GM18508 (cell line): ENCODE measurements around the gene CCL13.

Experiments used
- ATAC-seq: cut with Tn5 transposase; IDR thresholded peaks from one replicate; pipeline ENCODE4 v1.9.1; 2021; ENCODE audit warnings: moderate number of reproducible peaks; ENCODE audit not compliant: insufficient read depth, unreplicated experiment

The CCL13 gene

DNA sequence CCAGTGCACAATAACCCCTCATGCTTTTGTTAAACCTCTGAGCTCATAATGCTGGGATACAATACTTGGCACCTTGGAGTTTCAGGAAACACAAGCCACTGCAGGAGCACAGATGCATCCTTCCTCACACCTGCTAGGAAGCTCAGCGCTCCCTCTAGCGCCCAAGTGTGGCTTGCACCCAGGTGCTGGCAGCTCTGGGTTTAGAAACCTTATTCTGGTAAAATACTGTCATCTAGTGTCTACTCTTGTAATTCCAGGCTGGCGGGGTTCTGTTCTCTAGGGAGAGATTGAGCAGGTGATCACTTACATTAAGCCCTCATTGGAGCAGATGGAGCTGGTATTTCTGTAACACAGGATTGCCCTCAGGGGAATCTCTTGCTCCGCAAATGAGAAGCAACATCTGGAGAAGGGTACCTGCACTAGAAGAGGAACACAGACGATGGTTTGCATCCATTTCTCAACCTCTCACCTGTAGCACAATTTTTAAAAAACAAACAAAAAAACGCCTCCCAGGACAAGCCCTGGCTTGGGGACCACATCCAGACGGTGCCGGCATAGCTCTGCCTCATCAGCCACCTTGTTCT, 5.3 kb downstream of the CCL13 start:
- ATAC-seq: no peak

DNA sequence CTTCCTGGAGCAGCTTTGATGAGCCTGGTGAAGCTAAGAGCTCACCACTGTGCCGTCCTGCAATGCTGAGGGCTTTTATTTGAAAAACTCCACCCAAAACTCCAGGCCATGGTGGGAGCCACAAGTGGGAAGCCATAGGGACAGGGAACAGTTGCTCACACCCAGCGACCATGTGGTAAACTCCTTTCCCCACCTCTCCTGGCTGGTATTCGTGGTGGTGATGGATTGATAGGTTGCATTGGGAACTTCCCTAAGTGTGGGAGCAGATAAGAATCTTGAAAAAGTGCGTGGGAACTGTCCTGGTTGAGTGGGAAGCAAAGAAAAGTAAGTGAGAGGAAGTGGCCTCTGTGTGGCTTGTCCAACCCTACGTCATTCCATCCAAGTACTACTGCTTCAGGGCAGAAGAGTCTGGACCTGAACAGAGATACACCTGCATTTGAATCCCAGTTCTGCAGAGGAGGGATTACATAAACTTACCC, 6.9 kb downstream of the CCL13 start, which contains the start of gene CCL1:
Gene CCL1, minus strand, starts transcription at position 51 of the 479 bp plus-strand sequence. CDS start 72 bp downstream, outside the sequence.
- ATAC-seq: no peak

DNA sequence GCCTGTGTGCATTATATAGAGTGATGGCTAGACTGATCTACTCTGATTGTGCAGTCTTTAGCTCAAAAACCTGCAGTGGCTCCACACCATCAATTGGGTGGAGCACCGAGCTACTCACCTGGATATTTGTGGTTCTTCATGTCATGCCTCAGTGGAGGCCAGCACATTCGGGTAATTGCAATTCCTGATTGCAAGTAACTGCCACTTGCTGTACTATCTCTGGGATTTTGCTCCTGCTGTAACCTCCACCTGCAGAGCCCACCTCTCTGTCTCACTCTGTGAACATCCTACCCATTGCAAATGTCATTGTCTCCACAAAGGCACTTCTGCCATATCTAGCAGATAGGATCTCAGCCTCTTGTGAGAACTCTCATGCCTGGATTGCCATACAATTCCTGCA, 8.5 kb downstream of the CCL13 start:
- no peak for ATAC-seq

DNA sequence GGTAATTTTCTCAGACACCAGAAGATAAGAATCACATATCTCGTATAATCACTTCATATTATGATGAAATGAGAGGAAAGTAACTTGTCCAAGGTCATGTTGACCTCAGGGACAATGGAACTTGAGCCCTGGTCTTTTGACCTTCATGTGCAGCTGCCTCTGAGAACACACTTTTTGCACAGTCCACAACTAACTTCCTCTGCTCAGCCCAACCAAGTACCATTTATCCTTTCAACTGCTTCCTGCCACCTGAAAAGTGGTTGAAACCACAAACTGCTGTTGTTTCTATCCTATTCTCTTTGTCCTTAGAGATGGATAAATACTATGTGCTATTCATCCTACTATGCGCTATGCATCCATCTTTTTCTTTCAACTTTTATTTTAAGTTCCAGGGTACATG, 9.1 kb downstream of the CCL13 start:
- no peak for ATAC-seq

DNA sequence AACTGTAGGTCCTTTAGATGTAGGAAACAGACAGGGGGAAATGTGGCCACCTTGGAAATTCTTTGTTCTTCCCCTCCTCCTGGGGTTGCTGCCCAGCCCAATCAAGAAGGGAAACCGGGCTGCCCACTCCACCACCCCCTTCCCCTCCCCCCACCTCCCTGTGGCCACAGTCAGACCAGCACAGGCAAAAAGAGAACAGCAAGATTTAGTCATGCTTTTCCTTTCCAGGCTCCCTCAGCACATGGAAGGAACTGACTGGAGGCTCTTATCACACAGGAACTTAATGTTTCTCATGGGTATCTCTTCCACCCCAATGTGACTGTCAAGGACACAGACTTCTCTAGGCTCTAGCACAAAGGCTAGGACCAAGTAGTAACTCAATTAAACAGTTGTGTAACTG, 9.7 kb downstream of the CCL13 start:
- ATAC-seq: no peak

DNA sequence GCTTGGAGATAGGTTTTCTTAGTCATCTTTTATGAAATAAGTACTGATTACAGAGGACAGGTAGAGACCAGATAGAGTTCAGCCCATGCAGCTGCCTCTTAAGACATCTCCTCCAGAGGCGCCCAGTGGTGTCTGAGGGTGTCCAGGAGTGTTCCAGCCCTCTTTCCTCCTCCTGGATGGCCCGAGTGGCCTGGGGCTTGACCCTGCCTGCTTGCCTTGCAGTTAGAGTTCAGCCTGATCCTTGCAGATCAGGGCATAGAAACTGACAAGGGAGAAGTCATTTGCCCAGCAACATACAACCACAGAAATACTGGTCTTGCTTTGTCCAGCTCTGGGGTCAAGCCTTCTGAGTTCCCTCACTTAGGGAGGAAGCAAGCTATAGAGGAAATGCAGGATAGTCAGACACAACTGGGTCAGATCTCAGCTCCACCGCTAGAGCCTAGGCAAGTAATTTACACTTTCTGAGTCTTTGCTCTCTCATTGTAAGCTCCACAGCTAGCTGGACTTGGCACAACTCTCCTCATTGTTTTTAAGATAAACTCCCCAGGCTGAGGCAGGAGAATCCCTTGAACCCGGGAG, 10.3 kb downstream of the CCL13 start:
- no peak for ATAC-seq

DNA sequence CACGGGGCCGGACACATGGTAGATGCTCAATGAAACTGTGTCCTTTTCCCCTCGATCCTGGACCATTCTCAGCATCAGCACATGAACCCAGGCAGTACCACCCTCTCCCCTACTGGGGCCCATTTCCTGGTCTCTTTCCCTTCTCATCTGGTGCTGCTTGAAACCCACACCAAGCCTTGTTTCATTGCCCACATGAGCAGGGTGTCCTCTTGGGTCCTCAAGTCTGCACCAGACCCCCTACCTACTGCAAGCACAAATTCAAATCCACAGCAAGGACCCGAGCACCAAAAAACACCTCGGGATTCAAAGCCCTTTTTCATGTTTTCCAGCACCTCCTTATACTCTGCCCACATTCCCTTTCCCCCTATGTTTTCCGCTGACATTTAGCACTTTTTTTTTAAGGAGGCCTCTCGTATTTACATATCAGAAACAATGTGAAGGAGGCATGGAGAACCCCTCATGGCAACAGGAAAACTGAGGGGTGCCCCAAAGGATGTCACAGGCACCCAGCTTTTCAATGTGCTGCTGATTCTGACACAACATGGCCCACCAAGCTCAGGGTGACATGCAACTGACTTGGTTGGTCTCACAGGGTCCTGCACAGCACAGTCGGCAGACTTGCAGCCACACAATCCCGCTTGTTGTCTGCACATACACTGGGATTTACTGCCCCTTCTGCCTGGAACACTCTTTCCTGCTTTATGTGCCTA, 11.4 kb downstream of the CCL13 start:
- no peak for ATAC-seq

DNA sequence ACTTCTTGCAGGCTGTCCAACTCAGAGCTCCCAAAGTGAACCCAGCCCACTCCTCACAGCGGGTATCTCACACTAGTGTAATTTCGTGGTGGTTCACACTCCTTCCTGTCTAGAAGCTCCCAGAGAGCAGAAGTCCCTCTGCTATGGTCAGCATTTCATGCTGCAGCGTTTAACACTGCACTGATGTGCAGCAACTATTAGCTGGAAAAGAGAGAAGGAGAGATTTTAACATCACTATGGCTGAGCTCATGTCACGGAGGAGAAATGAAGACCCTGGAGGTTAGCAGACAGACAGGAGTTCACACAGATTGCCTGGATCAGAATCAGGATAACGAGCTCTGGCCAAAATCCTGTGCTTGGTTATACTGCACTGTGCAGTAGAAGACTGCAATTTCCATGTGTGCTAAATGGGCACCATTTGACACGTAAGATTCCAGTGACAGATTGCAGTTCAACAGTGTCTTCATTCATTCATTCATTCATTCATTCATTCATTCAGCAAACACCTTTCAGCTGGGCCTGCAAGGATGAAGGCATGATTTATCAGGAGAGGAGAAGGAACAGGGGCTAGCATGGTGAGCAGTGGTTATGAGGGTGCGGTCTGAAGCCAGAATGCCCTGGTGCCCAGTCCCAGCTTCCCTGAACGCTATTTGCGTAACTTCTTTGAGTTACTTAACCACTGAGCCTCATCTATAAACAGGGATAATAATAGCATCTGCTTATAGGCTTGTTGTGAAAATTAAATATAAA, 12.1 kb downstream of the CCL13 start:
- ATAC-seq: no peak

DNA sequence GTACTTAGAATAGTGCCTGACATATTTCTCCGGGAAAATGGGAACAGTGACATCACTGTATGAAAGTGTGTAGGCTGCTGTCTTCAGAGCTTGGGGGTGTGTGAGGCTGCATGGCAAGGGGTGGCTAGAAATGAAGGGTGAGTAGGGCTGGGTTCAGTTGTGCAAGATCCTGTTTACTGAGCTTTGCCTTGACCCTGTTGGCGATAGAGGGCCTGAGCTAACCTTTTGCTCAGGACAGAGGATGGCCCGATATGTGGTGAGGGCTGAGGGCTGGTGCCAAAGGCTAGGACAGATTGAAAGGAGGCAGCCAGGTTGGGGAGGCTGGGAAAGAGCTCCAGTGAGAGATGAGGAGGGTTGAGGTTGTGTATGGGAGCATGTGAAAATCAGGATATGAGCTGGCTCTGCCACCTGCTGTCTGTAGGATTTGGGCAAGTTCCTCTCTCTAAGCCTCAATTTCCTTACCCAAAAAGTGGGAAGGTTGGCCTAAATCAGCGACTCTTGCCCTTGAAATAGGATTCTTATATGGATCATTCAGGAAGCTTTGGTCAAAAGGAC, 12.7 kb downstream of the CCL13 start:
- ATAC-seq: no peak

DNA sequence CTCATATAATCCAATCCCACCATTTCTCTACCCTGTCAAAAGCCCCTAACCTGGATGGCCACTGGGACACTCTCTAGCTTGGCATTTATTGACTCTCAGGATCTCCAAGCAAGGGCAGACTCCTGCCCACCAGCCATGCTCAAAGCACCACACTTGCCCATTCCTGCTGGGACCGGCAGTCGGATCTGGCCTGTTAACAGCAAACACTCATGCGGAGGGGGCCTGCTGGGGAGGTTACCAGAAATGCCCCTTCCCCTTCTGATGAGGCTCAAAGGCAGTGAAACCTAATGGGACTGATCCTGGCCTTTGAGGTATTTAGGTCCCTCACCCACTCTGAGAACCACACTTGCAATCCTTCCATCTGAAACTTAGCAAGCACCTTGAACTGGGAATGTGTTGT, 13.3 kb downstream of the CCL13 start:
- no peak for ATAC-seq

DNA sequence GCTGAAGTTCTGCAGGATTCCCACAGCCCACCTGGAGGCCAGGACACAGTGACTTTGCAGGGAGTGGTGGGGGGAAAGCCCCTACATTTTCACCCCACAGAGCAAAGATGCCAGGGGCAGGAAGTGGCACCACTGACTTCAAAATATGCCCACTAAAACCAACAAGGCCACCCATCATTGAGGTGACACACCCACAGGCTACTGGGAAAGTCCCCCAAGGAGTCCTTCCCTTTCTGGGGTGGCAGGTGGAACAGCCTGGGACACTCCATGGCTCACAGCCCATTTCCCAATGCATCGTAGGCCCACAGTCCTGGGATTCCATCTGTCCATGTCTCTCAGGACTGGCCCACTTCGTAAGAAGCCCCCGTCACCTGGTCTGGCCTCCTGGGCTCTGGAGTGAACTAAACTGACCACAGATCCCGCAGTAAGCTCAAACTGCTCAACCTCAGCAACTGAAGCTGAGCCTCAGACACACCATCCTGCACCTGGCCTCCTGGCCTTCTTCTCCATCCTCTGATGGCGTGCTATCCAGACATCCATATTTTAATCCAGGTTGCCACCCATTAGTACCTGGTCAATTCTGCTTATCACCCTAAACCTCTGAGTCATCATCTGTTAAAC, 14.2 kb downstream of the CCL13 start:
- no peak for ATAC-seq

DNA sequence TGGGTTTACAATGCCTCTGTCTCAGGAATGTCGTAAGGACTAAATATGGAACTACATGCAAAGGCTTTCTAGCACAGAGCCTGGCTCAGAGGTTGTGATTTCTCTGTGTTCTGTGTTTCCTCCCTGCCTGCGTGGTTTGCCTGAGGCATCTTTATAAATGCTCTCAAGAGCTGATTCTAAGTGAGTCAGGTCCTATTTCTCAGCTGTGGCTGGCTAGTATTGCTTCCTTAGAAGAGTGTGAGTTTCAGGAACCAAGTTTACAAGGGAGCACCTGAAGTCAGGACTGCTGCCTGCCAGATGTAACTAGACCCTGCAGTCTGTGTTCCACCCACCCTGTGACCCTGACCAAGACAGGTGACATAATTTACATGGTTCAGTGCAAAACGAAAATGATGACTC, 14.7 kb downstream of the CCL13 start:
- ATAC-seq: no peak

DNA sequence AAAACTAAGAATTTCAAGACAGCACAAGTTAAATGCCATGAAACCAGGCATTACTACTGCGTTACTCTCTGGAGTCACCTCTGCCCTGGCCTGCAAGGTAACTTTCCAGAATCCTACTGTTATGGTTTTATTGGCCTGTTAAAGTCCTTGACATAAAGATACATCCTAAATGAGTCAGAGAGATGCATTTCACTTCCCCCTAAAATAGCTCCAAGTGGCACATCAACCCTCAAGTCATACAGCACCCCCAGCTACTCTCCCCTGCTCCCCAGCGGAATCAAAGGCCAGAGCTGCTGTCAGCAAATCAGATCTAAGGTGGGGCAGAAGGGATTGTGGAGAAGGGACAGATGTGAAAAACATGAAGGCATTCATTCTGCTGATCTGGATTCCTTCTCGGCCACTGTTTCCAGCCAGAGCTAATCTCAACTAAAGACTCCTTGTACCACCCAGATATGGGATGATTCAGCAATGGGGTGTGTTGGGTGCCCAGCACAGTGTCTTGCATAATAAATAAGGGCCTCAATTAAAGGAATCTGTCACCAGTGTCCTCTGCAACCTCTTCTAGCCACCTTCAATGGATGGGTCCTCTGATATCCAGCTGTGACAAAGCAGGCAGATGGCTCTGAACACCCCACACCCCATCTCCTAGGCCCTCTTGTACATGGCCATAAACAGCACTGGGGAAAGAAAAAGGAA, 15.3 kb downstream of the CCL13 start:
- ATAC-seq: no peak

DNA sequence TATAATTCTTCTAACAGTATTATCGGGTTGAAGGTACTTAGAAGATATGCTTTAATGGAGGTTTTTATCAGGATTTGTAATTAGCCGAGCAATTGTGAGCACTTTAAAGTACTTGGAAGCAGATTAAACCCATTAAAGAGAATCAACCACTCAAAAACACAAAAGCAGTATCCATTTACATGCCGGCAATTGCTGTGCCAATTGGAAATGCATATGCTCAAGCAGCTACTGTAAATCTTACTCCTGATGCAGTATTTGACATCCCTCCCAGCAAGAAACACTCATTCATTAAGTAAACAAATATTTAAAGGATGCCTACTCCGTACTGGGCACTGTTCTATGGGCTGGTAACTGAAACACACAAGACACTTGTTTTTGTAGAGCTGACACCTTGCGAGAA, 18.2 kb downstream of the CCL13 start:
- ATAC-seq: no peak

DNA sequence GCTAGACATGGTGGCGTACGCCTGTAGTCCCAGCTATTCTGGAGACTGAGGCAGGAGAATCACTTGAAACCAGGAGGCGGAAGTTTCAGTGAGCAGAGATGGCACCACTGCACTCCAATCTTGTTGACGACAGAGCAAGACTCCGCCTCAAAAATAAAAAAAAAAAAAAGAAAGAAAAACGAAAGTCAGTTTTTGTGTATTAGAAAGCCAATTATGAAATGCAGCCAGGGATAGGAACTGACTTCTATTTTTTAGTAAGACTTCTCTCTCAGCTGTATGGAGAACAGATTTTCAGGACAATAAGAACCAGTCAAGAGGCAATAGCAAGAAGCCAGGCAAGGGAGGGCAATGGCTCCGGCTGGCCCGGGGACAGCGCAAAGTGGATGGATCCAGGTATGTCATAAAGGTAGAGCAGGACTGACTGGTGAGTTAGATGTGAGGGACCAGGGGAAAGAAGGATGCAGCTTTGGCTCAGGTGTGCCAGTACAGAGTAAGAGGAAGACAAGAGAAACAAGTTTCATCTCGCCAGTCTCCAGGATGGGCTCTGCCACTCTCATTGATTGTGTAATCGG, 19.2 kb downstream of the CCL13 start:
- no peak for ATAC-seq

DNA sequence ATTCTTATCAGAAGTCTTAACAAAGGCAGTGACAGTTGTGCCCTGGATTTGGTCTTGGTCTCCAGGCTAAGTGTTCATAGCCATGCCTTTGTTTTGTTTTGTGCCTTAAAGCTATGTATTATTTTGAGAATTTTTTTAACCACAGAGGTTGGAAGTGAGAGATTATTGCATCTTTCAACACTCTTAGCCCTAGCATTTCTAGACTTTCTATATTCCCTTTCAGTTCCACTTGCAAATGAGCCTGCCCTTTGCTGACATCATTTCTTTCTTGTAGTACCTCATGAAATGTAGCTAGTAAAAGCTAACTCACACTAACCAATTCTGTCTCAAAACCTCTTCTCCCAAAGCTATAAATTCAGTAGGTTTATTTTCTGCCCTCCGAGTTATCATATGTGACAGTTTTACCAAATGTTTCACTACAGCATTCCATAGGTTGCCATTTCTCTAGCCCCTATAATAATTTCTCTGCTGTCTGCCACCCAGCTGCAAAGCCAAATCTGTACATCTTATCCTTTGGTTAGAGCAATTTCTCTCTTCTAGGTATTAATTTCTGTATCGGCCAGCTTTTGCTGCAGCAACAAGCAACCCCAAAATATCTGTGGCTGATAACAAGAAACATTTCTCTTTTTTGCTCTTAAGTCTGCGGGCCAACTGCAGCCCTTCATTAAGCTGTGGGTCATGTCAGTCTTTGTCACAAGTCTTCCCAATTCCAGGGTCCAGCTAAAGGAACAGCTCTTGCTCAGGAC, 21.0 kb downstream of the CCL13 start:
- no peak for ATAC-seq

DNA sequence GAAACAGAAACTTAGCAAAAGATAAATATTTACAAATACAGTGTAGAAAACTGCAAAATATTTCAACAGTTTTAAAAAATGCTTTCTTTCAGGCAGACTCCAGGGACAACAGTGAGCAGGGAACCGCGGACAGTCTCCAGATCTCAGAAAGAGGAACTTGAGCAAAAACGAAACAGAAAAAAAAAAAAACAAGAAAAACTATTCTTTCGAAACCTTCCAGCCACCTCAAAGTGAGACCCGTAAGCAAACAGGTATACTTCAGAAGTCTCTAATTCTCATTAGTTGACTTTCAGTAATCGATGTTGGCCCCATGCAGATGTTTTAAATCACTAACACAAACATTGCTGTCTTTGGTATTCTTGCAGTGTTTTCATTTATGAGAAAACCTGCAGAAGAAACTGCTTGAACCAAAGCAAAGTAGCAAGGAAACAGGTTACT, 22.4 kb downstream of the CCL13 start:
- peak; percentile 67 for ATAC-seq

DNA sequence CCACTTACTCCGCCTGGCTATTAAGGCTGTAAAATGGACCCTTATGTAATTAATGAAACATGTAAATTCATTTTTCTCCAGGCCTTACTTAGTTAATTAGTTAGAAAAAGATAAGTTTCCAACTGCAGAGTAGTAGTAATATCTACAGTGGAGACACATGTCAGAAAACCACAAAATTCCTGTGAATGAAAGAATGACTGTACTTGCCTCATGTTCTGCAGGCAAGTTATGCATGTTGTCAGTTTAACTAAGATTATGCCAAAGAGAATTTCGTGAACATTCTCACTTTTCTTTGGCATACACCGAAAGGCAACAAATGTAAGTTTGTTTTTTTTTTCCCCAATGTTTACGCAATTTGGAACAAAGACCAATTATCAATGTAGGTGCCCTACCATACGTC, 23.6 kb downstream of the CCL13 start:
- ATAC-seq: no peak
